Fibroblast of lung (primary cell): Measurements from ENCODE around the gene JPH3. TPM values are rescaled to one million over a fixed set of nuclear protein-coding genes. Genes with fewer than 3 reads are reported as not detected.
A peak's percentile ranks its signal among the peaks of the same experiment; 100 is the strongest.

ENCODE experiments used
- DNase-seq, 2 donors: peaks; one replicate each; pipeline versions ENCODE4 v3.0.0 to v3.0.0-alpha.2; 2010; ENCODE audit warnings: low read depth in 2 of 2
- H2AFZ ChIP-seq: 2 replicates; pipeline ENCODE4 v1.5.1; 2012; ENCODE audit warnings: low read length, control low read depth, inconsistent platforms
- H3K27ac ChIP-seq: 2 replicates; pipeline ENCODE4 v1.5.1; 2011; ENCODE audit warnings: low read length, control low read depth; ENCODE audit not compliant: insufficient read depth
- H3K27me3 ChIP-seq: 2 replicates; pipeline ENCODE4 v1.5.1; 2011; ENCODE audit warnings: mild to moderate bottlenecking, low read length; ENCODE audit not compliant: control insufficient read depth, insufficient read depth
- H3K36me3 ChIP-seq: 2 replicates; pipeline ENCODE4 v1.5.1; 2011; ENCODE audit warnings: low read length; ENCODE audit not compliant: control insufficient read depth, insufficient read depth
- H3K4me1 ChIP-seq: 2 replicates; pipeline ENCODE4 v1.5.1; 2011; ENCODE audit warnings: low read length; ENCODE audit not compliant: control insufficient read depth, insufficient read depth; ENCODE audit errors: extremely low read depth
- H3K4me2 ChIP-seq: 2 replicates; pipeline ENCODE4 v1.5.1; 2011; ENCODE audit warnings: low read length, control low read depth; ENCODE audit not compliant: insufficient read depth; ENCODE audit errors: extremely low read depth
- H3K4me3 ChIP-seq, 4 experiments: fragments of 200-600 bp in 1 of 4; sonication (generic) in 1 of 4; replicated peaks in 1 of 4; 2 replicates each; pipeline ENCODE4 v1.5.1; 2011 to 2016; ENCODE audit warnings: low read length in 4 of 4, low read depth in 3 of 4, mild to moderate bottlenecking in 3 of 4, control low read depth in 2 of 4, inconsistent platforms in 1 of 4, mixed read lengths in 1 of 4; ENCODE audit not compliant: insufficient read depth in 1 of 4; ENCODE audit errors: control extremely low read depth in 1 of 4
- H3K79me2 ChIP-seq: 2 replicates; pipeline ENCODE4 v1.5.1; 2012; ENCODE audit warnings: mild to moderate bottlenecking, low read length, inconsistent platforms; ENCODE audit not compliant: control insufficient read depth, insufficient read depth
- H3K9ac ChIP-seq: 2 replicates; pipeline ENCODE4 v1.5.1; 2011; ENCODE audit warnings: mild to moderate bottlenecking, low read length, control low read depth; ENCODE audit not compliant: insufficient read depth
- H3K9me3 ChIP-seq: 2 replicates; pipeline ENCODE4 v1.5.1; 2012; ENCODE audit warnings: low read depth, low read length; ENCODE audit not compliant: control insufficient read depth, insufficient read depth
- H4K20me1 ChIP-seq: 2 replicates; pipeline ENCODE4 v1.5.1; 2011; ENCODE audit warnings: low read length; ENCODE audit not compliant: control insufficient read depth, insufficient read depth; ENCODE audit errors: extremely low read depth
- EZH2 ChIP-seq: IDR thresholded peaks from 2 replicates; pipeline ENCODE4 v1.5.1; 2012; ENCODE audit warnings: low read length, control low read depth, mild to moderate bottlenecking; ENCODE audit errors: missing control alignments
- polyA plus RNA-seq, 2 donors: library from polyadenylated mRNA; depleted of rRNA in 1 of 2; stranded (reverse) in 1 of 2; unstranded in 1 of 2; fragments of >200 nt; gene quantifications; 2 replicates each; pipeline ENCODE4 v1.2.1, GENCODE V29; 2011 to 2012; ENCODE audit warnings: missing spikeins in 1 of 2
- total RNA-seq: library from RNA; depleted of rRNA; stranded (reverse); fragments of >200 nt; gene quantifications from 2 replicates; pipeline ENCODE4 v1.2.1, GENCODE V29; 2014
- TF ChIP-seq, protein P1 (sequence below), 2 donors: IDR thresholded peaks in 1 of 2; conservative IDR thresholded peaks in 1 of 2; 1 replicate in 1 of 2; 2 replicates in 1 of 2; pipeline ENCODE4 v1.5.1; 2011 to 2012; ENCODE audit warnings: low read length in 2 of 2, control low read depth in 1 of 2, inconsistent platforms in 1 of 2, low read depth in 1 of 2, mild to moderate bottlenecking in 1 of 2

The JPH3 gene
- total and polyA plus RNA-seq, 2 donors (not counting 1 experiment from before 2014, with no cell fraction given), result 0.01 TPM; not detected in 1

DNA sequence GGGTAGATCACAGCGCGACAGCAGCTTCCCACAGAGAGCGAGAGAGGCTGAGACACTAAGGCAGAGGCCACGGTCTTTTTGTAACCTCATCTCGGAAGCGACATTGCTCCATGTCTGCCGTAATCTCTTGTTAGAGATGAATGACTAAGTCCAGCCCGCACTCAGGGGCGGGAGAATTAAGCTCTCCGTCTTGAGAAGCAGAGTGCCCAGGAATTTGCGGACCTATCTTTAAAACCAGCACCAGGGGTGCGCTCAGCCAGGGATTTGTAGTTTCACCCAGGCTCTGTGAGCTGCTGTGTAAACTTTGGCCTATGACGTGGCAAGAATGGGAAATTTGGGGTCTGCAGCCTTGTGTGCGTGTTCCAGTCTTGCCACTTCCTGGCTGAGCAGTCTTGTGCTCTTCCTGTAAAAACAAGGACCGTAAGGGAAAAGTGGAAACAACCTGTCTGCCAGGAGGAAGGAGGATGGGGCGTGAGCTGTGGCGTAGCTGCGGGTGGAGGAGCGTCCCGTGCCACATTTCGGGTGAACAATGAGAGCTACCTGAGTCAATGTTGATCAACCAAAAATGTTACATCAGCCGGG, 16.0 kb upstream of the JPH3 start:
- H3K9ac ChIP-seq, result no peak overlapping the region
- DNase-seq, result peak; percentile 36 to 44
- H2AFZ ChIP-seq, result no peak overlapping the region
- no peaks in the 10 kb centered on the region for H3K9me3 ChIP-seq
- H3K4me2 ChIP-seq, result no peak overlapping the region
- H3K79me2 ChIP-seq, result no peaks in the 10 kb centered on the region
- H3K27me3 ChIP-seq, result peaks cover 9% of the 10 kb centered on the region
- H3K4me3 ChIP-seq, result no peak overlapping the region
- H4K20me1 ChIP-seq, result no peaks in the 10 kb centered on the region
- TF ChIP-seq EZH2, result no peak
- TF ChIP-seq, protein P1, sequence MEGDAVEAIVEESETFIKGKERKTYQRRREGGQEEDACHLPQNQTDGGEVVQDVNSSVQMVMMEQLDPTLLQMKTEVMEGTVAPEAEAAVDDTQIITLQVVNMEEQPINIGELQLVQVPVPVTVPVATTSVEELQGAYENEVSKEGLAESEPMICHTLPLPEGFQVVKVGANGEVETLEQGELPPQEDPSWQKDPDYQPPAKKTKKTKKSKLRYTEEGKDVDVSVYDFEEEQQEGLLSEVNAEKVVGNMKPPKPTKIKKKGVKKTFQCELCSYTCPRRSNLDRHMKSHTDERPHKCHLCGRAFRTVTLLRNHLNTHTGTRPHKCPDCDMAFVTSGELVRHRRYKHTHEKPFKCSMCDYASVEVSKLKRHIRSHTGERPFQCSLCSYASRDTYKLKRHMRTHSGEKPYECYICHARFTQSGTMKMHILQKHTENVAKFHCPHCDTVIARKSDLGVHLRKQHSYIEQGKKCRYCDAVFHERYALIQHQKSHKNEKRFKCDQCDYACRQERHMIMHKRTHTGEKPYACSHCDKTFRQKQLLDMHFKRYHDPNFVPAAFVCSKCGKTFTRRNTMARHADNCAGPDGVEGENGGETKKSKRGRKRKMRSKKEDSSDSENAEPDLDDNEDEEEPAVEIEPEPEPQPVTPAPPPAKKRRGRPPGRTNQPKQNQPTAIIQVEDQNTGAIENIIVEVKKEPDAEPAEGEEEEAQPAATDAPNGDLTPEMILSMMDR (conservative IDR thresholded peaks at IDR 0.05 in 1 of 2, IDR thresholded peaks at IDR 0.05 in 1 of 2; ENCODE audit: low read depth in 1 of 2, low read length in 2 of 2), result no peak
- H3K27ac ChIP-seq, result no peak overlapping the region
- H3K36me3 ChIP-seq, result no peaks in the 10 kb centered on the region
- H3K4me1 ChIP-seq, result peaks cover 24% of the 10 kb centered on the region

- no peaks in the 10 kb centered on the region for H3K9me3 ChIP-seq
- no peak overlapping the region for H3K4me2 ChIP-seq
- H3K27ac ChIP-seq, result no peak overlapping the region
- no peaks in the 10 kb centered on the region for H4K20me1 ChIP-seq
- H3K36me3 ChIP-seq, result no peaks in the 10 kb centered on the region
- H3K9ac ChIP-seq, result no peak overlapping the region
- H3K4me1 ChIP-seq, result peaks cover 15% of the 10 kb centered on the region
- H3K27me3 ChIP-seq, result peaks cover 14% of the 10 kb centered on the region
- no peak overlapping the region for H2AFZ ChIP-seq
- TF ChIP-seq, protein P1 (conservative IDR thresholded peaks at IDR 0.05 in 1 of 2, IDR thresholded peaks at IDR 0.05 in 1 of 2; ENCODE audit: low read depth in 1 of 2, low read length in 2 of 2), result no peak
- DNase-seq, result no peak
- H3K4me3 ChIP-seq, result no peak overlapping the region
- H3K79me2 ChIP-seq, result no peaks in the 10 kb centered on the region
These were observed 14.7 kb upstream of the JPH3 start for GRCh38 chr16:87587636-87588035.

- Histone ChIP-seq H3K27ac (no peak overlapping the region), H3K4me2 (no peak overlapping the region), H3K36me3 (no peaks in the 10 kb centered on the region), H2AFZ (no peak overlapping the region), H3K4me3 (no peak overlapping the region), H3K27me3 (peaks cover 17% of the 10 kb centered on the region), H3K4me1 (no peaks in the 10 kb centered on the region), H3K79me2 (no peaks in the 10 kb centered on the region), H4K20me1 (no peaks in the 10 kb centered on the region), H3K9ac (no peak overlapping the region), H3K9me3 (no peaks in the 10 kb centered on the region)
- DNase-seq, result no peak
- TF ChIP-seq, protein P1 (conservative IDR thresholded peaks at IDR 0.05 in 1 of 2, IDR thresholded peaks at IDR 0.05 in 1 of 2; ENCODE audit: low read depth in 1 of 2, low read length in 2 of 2), result no peak
- TF ChIP-seq EZH2, result no peak
These were observed 10.1 kb upstream of the JPH3 start for GRCh38 chr16:87592018-87592712.
